LNCaP clone FGC (cell line): ENCODE results near the gene HMX1.

Source experiments
- DNase-seq: peaks from one replicate; pipeline ENCODE4 v3.0.0-alpha.2; 2011; ENCODE audit warnings: low read depth
- H3K4me3 ChIP-seq: 2 replicates; pipeline ENCODE4 v1.5.1; 2011; ENCODE audit warnings: mild to moderate bottlenecking, low read depth, low read length, control low read depth
- CTCF ChIP-seq: IDR thresholded peaks from 2 replicates; pipeline ENCODE4 v1.5.1; 2012; ENCODE audit warnings: mild to moderate bottlenecking; ENCODE audit not compliant: control insufficient read depth, insufficient read depth; ENCODE audit errors: extremely low read depth

Gene HMX1

GRCh38 chr4:8863686-8864682 is 7.7 kb downstream of the HMX1 start:
- no peak overlapping the region for H3K4me3 ChIP-seq
- DNase-seq: no peak
- TF ChIP-seq CTCF: no peak

GRCh38 chr4:8862800-8863685 is 8.6 kb downstream of the HMX1 start:
- no peak for TF ChIP-seq CTCF
- H3K4me3 ChIP-seq: no peak overlapping the region
- no peak for DNase-seq

GRCh38 chr4:8862334-8862733 is 9.3 kb downstream of the HMX1 start:
- no peak overlapping the region for H3K4me3 ChIP-seq
- TF ChIP-seq CTCF: no peak
- DNase-seq: no peak

GRCh38 chr4:8861576-8862295 is 9.9 kb downstream of the HMX1 start:
- DNase-seq: no peak
- no peak for TF ChIP-seq CTCF
- no peak overlapping the region for H3K4me3 ChIP-seq

GRCh38 chr4:8860892-8861575 is 10.6 kb downstream of the HMX1 start:
- TF ChIP-seq CTCF: no peak
- H3K4me3 ChIP-seq: 0 out of 2 replicates have a peak overlapping the region, but pooled peaks have one; percentile 13
- no peak for DNase-seq
